Measurements from ENCODE around the gene RNH1. TPM values are rescaled to one million over a fixed set of nuclear protein-coding genes. Genes with fewer than 3 reads are reported as not detected.

RNH1 gene
- total and polyA plus RNA-seq, 2 experiments from 2014 or later = 623 to 751 TPM

DNA sequence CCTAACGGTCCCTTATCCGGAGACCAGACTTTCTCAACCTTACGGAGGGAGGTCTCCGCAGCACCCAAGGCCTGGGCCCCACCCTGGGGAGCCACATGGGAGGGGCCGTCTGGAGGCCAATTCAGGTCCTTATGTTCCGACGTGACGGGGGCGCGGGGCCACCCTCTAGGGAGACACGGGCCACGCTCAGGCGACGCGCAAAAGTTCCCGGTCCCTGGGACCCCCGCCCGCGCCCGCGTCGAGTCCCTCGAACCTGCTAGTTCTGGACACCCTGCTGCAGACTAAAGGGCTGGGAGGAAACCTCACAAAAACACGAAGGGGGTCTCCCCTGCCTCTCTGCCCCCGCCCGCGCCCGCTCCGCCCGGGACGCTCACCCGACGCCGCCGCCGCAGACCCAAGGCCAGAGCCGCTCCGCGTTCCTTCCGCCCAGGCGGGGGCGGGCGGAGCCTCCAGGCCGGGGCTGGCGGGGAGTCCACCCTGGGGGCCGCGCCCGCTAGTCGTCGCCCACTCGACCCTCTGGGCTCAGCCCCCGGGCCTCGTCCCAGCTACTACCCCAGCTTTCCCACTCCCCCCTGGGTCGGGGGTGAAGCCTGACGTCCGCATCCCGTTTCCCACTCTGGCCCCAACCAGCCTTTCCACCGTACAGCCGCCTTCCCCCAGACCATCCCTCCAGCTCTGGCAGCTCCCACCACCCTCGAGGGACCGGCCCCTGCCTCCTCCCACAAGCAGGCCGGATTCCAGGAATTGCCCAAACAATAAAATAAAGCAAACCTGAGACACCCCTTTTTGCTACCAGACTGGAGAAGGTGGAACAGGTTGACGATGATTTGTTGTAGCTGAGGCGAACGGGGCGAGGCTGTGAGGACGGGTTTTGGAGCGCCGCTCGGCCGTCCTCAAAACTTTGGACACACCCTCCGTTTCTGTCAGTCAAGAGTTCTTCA, 2.7 kb downstream of the RNH1 start:
- H3K9me3 ChIP-seq (ENCODE audit: low read depth) = no peaks in the 10 kb centered on the region
- peaks cover 12% of the 10 kb centered on the region for H3F3A ChIP-seq (ENCODE audit: insufficient read depth)
- H3K4me2 ChIP-seq (ENCODE audit: unreplicated experiment) = peak overlapping the region; percentile 98
- peak overlapping the region; percentile 100 for H3K9ac ChIP-seq
- no peaks in the 10 kb centered on the region for H4K20me1 ChIP-seq (ENCODE audit: insufficient read depth)
- no peaks in the 10 kb centered on the region for H3K27me3 ChIP-seq (replicated peaks; ENCODE audit: insufficient read depth)
- H3K4me3 ChIP-seq = peak overlapping the region; percentile 96
- no peaks in the 10 kb centered on the region for H3K9me2 ChIP-seq (ENCODE audit: insufficient read depth)
- peaks cover 22% of the 10 kb centered on the region; the same call in 1 of the 2 replicates for H3K36me3 ChIP-seq (ENCODE audit: low read depth)
- no peak overlapping the region for H2AFZ ChIP-seq
- peaks cover 81% of the 10 kb centered on the region for H3K79me2 ChIP-seq (ENCODE audit: insufficient read depth)
- peak overlapping the region; percentile 100 for H3K27ac ChIP-seq
- in situ Hi-C loops (cut with MboI) = no loop called here
- DNase-seq = peak; percentile 80
- H3K4me1 ChIP-seq (ENCODE audit: insufficient read depth) = peaks cover 17% of the 10 kb centered on the region
- 2 to 3% methylated on average over 44 to 69 of the region's 72 CpGs for WGBS, 2 experiments (ENCODE audit: low coverage in 1 of 2, low lambda C conversion rate in 2 of 2, missing lambda C conversion rate in 2 of 2)
- no peak for TF ChIP-seq EZH2phosphoT487 (IDR thresholded peaks at IDR 0.05; ENCODE audit: insufficient read depth, low read depth)
- no peak for TF ChIP-seq EZH2 (IDR thresholded peaks at IDR 0.05; ENCODE audit: insufficient read depth, poor library complexity, severe bottlenecking)

DNA sequence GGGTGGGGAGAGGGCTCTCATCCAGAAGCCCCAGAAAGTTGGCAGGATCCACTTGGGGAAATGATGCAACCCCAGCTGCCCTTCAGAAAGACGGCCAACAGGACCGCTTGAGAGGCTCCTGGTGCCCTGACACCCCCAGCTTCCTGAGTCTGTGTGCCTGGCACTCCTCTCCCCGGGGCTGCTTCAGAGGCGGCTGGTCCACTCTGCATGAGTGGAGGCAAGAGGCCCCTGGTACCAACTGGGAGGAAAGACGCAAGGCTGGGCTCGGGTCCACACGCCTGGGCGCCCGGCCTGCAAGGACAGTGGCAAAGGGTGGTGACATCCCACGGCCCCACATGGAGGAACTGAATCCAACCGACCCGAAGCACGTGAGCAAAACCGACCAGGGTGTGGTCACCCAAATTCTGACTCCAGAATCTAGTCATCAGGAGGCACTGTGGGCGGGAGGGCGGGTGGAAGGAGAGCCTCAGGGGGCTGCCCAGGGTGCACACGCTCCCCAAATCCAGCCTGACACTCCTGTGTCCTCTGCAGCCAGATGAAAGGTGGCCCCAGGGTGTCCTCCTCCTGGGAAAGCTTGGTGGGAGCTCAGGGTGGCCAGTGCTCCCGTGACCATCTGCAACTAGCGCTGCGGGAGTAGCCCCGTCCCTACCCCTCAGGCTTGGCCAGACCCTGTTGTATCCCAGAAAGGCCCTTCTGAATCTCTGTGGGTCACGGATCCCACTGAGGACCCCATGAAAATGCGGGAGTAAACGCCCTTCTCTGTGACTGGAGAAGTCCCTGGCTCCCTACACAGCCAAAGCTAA, 3.7 kb downstream of the RNH1 start:
- Histone ChIP-seq H3K4me3 (peak overlapping the region; percentile 96), H2AFZ (no peak overlapping the region), H3K36me3 (ENCODE audit: low read depth) (peaks cover 23% of the 10 kb centered on the region), H3K27me3 (replicated peaks; ENCODE audit: insufficient read depth) (no peaks in the 10 kb centered on the region), H3K9ac (peak overlapping the region; percentile 100), H3K4me1 (ENCODE audit: insufficient read depth) (peaks cover 17% of the 10 kb centered on the region), H3K27ac (peak overlapping the region; percentile 100), H4K20me1 (ENCODE audit: insufficient read depth) (no peaks in the 10 kb centered on the region), H3K79me2 (ENCODE audit: insufficient read depth) (peaks cover 80% of the 10 kb centered on the region), H3K9me2 (ENCODE audit: insufficient read depth) (no peaks in the 10 kb centered on the region), H3F3A (ENCODE audit: insufficient read depth) (peaks cover 14% of the 10 kb centered on the region), H3K9me3 (ENCODE audit: low read depth) (no peaks in the 10 kb centered on the region), H3K4me2 (ENCODE audit: unreplicated experiment) (peak overlapping the region; percentile 98)
- in situ Hi-C loops (cut with MboI) = no loop called here
- WGBS, 2 experiments (ENCODE audit: low coverage in 1 of 2, low lambda C conversion rate in 2 of 2, missing lambda C conversion rate in 2 of 2) = 1 to 2% methylated on average over 20 to 22 of the region's 24 CpGs
- peak; percentile 90 for DNase-seq
- TF ChIP-seq EZH2 (IDR thresholded peaks at IDR 0.05; ENCODE audit: insufficient read depth, poor library complexity, severe bottlenecking) = no peak
- no peak for TF ChIP-seq EZH2phosphoT487 (IDR thresholded peaks at IDR 0.05; ENCODE audit: insufficient read depth, low read depth)

- H3F3A ChIP-seq (ENCODE audit: insufficient read depth) = peaks cover 22% of the 10 kb centered on the region
- peak overlapping the region; percentile 100 for H3K9ac ChIP-seq
- peaks cover 80% of the 10 kb centered on the region for H3K79me2 ChIP-seq (ENCODE audit: insufficient read depth)
- peak overlapping the region; percentile 100 for H3K27ac ChIP-seq
- H3K27me3 ChIP-seq (replicated peaks; ENCODE audit: insufficient read depth) = no peaks in the 10 kb centered on the region
- H2AFZ ChIP-seq = no peak overlapping the region
- H3K9me2 ChIP-seq (ENCODE audit: insufficient read depth) = no peaks in the 10 kb centered on the region
- DNase-seq = no peak
- TF ChIP-seq EZH2phosphoT487 (IDR thresholded peaks at IDR 0.05; ENCODE audit: insufficient read depth, low read depth) = no peak
- TF ChIP-seq EZH2 (IDR thresholded peaks at IDR 0.05; ENCODE audit: insufficient read depth, poor library complexity, severe bottlenecking) = no peak
- WGBS, 2 experiments (ENCODE audit: low coverage in 1 of 2, low lambda C conversion rate in 2 of 2, missing lambda C conversion rate in 2 of 2) = 72 to 85% methylated on average over 9 to 10 of the region's 10 CpGs
- peak overlapping the region; percentile 41 for H3K4me2 ChIP-seq (ENCODE audit: unreplicated experiment)
- H3K4me1 ChIP-seq (ENCODE audit: insufficient read depth) = peaks cover 17% of the 10 kb centered on the region
- H3K36me3 ChIP-seq (ENCODE audit: low read depth) = peaks cover 29% of the 10 kb centered on the region
- H4K20me1 ChIP-seq (ENCODE audit: insufficient read depth) = no peaks in the 10 kb centered on the region
- H3K9me3 ChIP-seq (ENCODE audit: low read depth) = no peaks in the 10 kb centered on the region
- H3K4me3 ChIP-seq = peak overlapping the region; percentile 23; the same call in 1 of the 2 replicates
- in situ Hi-C loops (cut with MboI) = no loop called here
Observed at GRCh38 chr11:502288-503178, 4.5 kb downstream of the RNH1 start.
